ENCODE data around the gene GAA. TPM values are rescaled to one million over a fixed set of nuclear protein-coding genes. Genes with fewer than 3 reads are reported as not detected.
A peak's percentile ranks its signal among the peaks of the same experiment; 100 is the strongest.

Gene GAA
- total and polyA plus RNA-seq, 2 of the 13 experiments (the other 11 are each of a cell fraction or from before 2014, with no cell fraction given) = 21.6 to 36.4 TPM

- TF ChIP-seq ZNF512 (CRISPR knock-in tag; IDR thresholded peaks at IDR 0.05) = no peak
- TF ChIP-seq PAX8 (CRISPR knock-in tag; IDR thresholded peaks at IDR 0.05; ENCODE audit: borderline replicate concordance) = 0 out of 2 replicates have a peak, but pooled peaks have one; percentile 44
- no peak for TF ChIP-seq ZNF280D (CRISPR knock-in tag; IDR thresholded peaks at IDR 0.05)
- peak; percentile 26 for TF ChIP-seq CCAR2 (optimal IDR thresholded peaks at IDR 0.05; ENCODE audit: low read depth, low read length)
- peak; percentile 92 for TF ChIP-seq HNF1B (CRISPR knock-in tag; IDR thresholded peaks at IDR 0.05)
- TF ChIP-seq KDM5B (CRISPR knock-in tag; IDR thresholded peaks at IDR 0.05; ENCODE audit: borderline replicate concordance) = peak; percentile 54; the same call in 1 of the 2 replicates
- TF ChIP-seq ZNF710 (CRISPR knock-in tag; IDR thresholded peaks at IDR 0.05; ENCODE audit: borderline replicate concordance) = 0 out of 2 replicates have a peak, but pooled peaks have one; percentile 52
- TF ChIP-seq MYC (CRISPR knock-in tag; IDR thresholded peaks at IDR 0.05; ENCODE audit: borderline replicate concordance) = peak; percentile 39; the same call in 1 of the 2 replicates
- TF ChIP-seq MAFG (CRISPR knock-in tag; IDR thresholded peaks at IDR 0.05) = 0 out of 2 replicates have a peak, but pooled peaks have one; percentile 57
- no peak for TF ChIP-seq GPBP1L1 (CRISPR knock-in tag; IDR thresholded peaks at IDR 0.05)
- no peak for TF ChIP-seq SAFB2 (CRISPR knock-in tag; IDR thresholded peaks at IDR 0.05; ENCODE audit: borderline replicate concordance, low read depth)
- no peak for TF ChIP-seq ZBTB44 (CRISPR knock-in tag; IDR thresholded peaks at IDR 0.05)
- no peak for TF ChIP-seq ZNF792 (CRISPR knock-in tag; IDR thresholded peaks at IDR 0.05)
- no peak for TF ChIP-seq AGO1 (IDR thresholded peaks at IDR 0.05; ENCODE audit: low read depth, low read length, poor library complexity, severe bottlenecking)
- TF ChIP-seq EED (CRISPR knock-in tag; IDR thresholded peaks at IDR 0.05) = 0 out of 2 replicates have a peak, but pooled peaks have one; percentile 74
- TF ChIP-seq ZNF30 (CRISPR knock-in tag; IDR thresholded peaks at IDR 0.05) = 0 out of 2 replicates have a peak, but pooled peaks have one; percentile 44
Observed at GRCh38 chr17:80101946-80102663, 724 bp downstream of the GAA start (continued).

All from HepG2 (cell line).